Measurements from ENCODE around the gene MSH6. TPM values are rescaled to one million over a fixed set of nuclear protein-coding genes. Genes with fewer than 3 reads are reported as not detected.

Gene MSH6, protein sequence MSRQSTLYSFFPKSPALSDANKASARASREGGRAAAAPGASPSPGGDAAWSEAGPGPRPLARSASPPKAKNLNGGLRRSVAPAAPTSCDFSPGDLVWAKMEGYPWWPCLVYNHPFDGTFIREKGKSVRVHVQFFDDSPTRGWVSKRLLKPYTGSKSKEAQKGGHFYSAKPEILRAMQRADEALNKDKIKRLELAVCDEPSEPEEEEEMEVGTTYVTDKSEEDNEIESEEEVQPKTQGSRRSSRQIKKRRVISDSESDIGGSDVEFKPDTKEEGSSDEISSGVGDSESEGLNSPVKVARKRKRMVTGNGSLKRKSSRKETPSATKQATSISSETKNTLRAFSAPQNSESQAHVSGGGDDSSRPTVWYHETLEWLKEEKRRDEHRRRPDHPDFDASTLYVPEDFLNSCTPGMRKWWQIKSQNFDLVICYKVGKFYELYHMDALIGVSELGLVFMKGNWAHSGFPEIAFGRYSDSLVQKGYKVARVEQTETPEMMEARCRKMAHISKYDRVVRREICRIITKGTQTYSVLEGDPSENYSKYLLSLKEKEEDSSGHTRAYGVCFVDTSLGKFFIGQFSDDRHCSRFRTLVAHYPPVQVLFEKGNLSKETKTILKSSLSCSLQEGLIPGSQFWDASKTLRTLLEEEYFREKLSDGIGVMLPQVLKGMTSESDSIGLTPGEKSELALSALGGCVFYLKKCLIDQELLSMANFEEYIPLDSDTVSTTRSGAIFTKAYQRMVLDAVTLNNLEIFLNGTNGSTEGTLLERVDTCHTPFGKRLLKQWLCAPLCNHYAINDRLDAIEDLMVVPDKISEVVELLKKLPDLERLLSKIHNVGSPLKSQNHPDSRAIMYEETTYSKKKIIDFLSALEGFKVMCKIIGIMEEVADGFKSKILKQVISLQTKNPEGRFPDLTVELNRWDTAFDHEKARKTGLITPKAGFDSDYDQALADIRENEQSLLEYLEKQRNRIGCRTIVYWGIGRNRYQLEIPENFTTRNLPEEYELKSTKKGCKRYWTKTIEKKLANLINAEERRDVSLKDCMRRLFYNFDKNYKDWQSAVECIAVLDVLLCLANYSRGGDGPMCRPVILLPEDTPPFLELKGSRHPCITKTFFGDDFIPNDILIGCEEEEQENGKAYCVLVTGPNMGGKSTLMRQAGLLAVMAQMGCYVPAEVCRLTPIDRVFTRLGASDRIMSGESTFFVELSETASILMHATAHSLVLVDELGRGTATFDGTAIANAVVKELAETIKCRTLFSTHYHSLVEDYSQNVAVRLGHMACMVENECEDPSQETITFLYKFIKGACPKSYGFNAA (N-terminal part only)
- total RNA-seq (2014; rRNA removed; shearing (Covaris generic)): 83.4 and 123 TPM in 2 replicates

- DNase-seq (ENCODE audit: low read depth): peak; percentile 82
These were observed at the start of gene MSH6 for GRCh38 chr2:47782671-47783485. Gene MSH6 (plus strand): TSS chr2:47783145. CDS start chr2:47783234, 89 bp downstream.

GRCh38 chr2:47735136-47735869, 47.6 kb upstream of the MSH6 start:
- no peak for DNase-seq (ENCODE audit: low read depth)

DNA sequence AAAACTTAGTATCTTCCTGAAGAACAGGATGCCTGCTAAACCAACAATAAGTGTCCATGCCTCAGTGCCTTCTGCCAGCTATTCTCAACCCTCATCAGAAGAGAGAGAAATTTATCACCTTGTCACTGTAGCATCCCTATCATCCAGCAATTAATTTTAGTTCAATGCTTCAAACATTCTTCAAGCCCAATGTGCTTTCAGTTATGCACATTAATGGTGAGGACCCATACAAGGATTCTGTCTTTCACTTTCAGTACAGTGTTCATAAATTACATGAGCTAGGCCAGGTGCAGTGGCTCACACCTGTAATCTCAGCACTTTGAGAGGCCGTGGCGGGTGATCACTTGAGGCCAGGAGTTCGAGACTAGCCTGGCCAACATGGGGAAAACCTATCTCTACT, 47.0 kb upstream of the MSH6 start:
- DNase-seq (ENCODE audit: low read depth): no peak

- DNase-seq (ENCODE audit: low read depth): no peak
These were observed 45.6 kb upstream of the MSH6 start for GRCh38 chr2:47737191-47737975.

DNA sequence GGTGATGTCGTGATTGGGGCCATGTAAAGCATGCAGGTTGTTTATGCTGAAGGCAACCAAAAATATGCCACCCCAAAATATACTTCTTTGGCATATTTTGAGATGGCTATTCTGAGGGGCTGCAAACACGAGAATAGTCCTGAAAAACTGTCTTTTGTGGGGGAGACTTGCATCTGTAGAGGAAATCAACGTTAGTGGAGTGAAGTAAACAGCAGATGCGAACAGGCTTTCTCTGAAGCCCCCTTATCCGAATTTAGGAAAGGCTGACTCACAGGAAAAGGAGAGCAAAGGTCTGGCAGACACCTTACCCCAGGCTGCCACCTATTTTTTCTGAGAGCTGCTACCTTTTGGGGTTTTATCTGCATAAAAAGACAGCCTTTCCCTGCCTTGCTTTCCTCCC, 44.6 kb upstream of the MSH6 start:
- no peak for DNase-seq (ENCODE audit: low read depth)

- DNase-seq (ENCODE audit: low read depth): no peak
These were observed 41.8 kb upstream of the MSH6 start for GRCh38 chr2:47741101-47741500.

DNA sequence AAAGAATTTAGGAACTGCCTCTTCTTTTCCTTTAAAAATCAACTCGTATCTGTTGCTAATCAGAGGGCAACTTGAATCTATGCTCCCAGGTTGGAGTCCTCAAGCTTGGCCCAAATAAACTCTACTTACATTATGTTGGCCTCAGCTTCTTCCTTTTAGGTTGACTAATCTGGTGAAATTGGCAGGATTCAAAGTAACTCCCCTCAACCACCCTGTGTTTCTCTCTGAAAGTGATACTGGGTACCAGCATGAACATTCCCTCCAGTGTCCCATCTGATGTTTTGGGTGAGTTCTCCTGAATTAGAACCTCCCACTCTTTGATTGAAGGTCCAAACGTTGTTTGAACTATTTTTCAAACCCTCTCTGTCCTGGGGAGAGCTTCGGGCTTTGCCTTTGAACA, 41.3 kb upstream of the MSH6 start:
- no peak for DNase-seq (ENCODE audit: low read depth)

DNA sequence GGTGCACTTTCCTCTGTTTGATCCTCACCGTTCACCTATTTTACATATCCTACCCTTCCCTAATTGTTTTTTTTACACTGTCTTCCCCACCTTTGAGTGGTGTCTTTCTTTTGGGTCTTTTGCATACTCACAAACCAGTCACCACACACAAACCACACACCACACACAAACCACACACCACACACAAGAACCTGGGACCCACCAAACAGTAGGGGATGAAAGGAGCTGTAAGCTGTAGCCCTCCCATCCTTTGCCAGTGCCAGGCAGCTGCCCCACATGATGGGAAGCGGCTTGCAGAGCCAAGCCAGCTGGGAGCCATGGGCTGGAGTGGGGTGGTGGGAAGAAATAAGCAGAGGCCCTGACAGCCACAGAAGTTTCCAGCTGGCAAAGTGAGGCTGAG, 38.9 kb upstream of the MSH6 start:
- DNase-seq (ENCODE audit: low read depth): no peak

DNA sequence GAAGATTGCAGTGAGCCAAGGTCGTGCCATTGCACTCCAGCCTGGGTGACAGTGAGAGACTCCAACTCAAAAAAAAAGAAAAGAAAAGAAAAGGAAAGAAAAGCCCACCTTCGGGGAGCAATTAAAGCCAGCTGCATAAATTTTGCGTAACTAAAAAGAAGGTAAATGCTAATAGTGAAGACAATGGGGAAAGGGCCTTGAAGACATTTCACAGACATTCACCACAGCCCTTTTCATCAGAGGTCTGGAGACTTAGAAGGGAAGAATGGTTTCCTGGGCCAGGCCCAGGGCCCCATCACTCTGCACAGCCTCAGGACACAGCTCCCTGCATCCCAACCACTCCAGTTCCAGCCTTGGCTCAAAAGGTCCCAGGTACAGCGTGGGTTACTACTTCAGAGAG, 35.1 kb upstream of the MSH6 start:
- no peak for DNase-seq (ENCODE audit: low read depth)

- no peak for DNase-seq (ENCODE audit: low read depth)
These were observed 31.0 kb upstream of the MSH6 start for GRCh38 chr2:47751856-47752414.

- DNase-seq (ENCODE audit: low read depth): no peak
These were observed 15.5 kb upstream of the MSH6 start for GRCh38 chr2:47767497-47767844.

GRCh38 chr2:47767880-47768609, 14.9 kb upstream of the MSH6 start:
- peak; percentile 29 for DNase-seq (ENCODE audit: low read depth)

GRCh38 chr2:47769318-47769717, 13.6 kb upstream of the MSH6 start:
- DNase-seq (ENCODE audit: low read depth): no peak

DNA sequence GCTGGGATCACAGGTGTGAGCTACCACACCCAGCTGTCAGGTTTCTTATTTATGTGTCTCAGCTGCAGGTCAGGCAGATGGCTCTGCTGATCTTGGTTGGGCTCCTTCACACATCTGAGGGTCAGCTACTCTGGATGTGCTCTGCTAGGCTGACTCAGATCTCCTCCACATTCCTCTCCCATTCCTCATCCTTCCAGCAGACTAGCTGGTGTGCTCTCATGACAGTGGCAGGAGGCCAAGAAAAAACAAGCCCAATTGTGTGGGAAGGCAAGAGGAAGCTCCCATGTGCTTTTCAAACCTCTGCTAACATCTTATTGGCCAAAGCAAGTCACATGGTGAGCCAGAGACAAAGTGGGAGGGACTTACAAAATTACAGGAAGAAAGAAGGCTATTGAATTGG, 11.7 kb upstream of the MSH6 start:
- peak; percentile 96 for DNase-seq (ENCODE audit: low read depth)

DNA sequence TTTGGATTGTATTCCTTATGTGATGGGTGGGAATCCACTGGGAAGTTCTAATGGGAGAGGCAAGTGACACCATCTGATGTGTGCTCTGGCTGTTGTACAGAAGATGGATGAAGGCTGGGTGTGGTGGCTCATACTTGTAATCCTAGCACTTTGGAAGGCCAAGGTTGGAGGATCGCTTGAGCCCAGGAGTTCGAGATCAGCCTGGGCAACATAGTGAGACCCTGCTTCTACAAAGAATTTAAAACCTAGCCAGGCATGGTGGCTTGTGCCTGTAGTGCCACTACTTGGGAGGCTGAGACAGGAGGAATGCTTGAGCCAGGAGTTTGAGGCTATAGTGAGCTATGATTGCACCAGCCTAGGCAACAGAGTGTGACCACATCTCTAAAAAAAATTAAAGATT, 10.6 kb upstream of the MSH6 start:
- no peak for DNase-seq (ENCODE audit: low read depth)

DNA sequence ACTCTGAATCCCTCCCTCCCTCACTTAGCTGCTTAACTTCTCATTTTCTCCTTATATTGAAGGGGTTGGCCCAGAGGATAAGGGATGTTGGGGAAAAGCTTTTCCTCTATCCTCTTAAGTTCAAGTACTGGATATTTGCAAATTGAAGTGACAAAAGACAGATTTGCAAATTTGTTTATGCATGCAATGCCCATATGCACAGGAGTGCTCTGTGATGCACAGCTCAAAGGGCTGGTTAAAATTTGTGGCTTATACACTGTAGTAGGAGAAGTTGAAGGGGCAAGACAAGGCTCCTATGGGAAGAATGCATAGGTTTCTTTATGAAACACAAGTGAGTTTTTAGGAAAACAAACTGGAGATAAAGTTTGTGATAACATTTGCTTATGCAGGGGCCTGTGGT, 8.4 kb upstream of the MSH6 start:
- no peak for DNase-seq (ENCODE audit: low read depth)

GRCh38 chr2:47777277-47777937, 5.5 kb upstream of the MSH6 start:
- DNase-seq (ENCODE audit: low read depth): no peak
